RCC 7860 (cell line): ENCODE measurements around the gene NEO1.

Experiments
- DNase-seq: peaks from one replicate; pipeline ENCODE4 v3.0.0-alpha.2; 2015; ENCODE audit warnings: low spot score
- FAIRE-seq: peaks from 2 replicates; lab custom pipeline; 2012; peaks lifted over from hg19 to GRCh38; lab: Jason Lieb, UNC

The NEO1 gene

DNA sequence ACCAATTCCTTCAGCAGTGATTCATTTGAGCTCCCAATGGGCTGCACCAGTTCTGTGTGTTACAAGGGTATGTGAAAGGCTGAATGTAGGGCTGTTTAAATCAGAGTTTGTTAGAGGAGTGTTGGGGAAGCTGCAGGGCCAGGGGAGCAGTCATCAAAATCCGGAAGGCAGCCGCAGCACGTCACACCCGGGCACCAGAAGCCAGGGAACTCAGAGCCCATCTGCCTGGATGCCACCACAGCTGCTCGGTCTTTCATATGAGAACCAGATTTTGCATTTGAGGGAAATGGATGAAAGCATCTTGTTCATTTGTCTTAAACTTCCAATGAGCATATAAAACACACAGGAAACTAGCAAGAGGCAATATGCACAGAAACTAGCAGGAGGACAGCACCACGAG, 24.2 kb upstream of the NEO1 start:
- no peak for FAIRE-seq
- no peak for DNase-seq

DNA sequence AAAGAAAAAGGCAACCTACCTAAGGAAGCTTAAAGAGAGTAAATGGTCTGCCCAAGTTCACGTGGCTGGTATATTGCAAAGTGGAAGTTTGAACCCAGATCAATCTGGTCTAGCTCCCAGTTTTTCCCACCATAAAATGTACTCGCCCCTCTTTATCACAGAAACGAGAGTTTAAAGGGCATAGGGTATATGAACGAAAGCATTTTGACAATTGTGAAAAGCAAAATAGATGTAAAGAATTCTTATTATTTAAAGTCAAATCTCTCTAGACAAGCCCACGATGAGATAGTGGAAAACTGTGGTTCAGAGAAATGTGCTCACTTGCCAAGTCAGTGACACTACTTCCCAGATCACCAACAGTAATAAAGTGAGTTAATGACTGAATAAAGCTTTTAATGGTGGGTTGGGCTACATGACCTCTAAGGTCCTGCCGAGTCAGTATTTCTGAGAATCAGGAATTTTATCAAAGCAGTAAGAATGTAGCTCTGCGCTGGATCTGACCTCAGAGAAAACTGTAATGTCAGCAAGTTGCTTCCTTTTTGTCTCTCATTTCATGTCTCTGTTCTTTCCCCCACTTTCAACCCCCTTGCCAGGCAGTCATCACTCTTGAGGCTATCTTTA, 23.3 kb upstream of the NEO1 start:
- DNase-seq: no peak
- no peak for FAIRE-seq

DNA sequence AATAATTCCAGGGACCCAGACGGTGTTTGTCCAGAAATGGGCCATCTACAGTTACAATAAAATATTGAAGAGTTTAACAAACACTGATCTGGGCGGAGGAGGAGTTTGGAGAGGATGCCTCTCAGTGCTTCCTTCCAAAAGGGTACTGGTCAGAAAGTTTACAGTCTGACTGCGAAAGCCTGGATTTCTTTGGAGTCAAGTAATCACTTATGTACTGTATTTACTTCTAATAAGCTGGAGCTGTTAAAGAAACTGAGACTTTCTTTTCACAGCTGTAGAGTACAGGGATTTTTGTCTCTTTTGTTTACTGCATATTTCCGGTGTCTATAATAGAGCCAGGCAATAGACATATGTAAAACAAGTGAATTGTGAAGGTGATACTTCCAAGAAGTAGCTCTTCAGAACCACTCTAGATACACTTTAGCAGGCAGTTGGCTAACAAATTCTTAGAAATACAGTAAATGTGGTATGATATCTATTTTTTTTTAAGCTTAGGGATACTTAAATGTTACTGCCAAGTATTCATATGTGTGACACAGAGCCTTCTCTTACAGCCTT, 22.1 kb upstream of the NEO1 start:
- DNase-seq (no peak), FAIRE-seq (no peak)

DNA sequence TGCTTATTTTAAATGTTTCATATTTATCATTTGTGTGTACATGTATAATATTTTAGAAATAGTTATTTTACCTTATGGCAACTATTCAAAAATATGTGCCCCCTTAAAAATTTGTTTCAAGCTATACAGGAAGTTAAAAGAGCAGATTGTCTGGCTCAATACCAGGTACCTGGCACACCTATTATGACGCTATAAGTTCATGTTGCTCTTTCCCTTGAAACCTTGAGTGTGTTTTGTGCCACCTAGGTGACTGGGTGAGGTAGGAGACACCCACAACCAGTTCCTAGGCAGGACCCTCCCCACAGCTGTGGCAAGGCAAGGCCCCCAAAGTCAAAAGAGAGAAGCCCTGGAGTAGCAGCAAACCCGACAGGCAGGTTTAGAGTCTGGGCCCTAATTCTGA, 20.6 kb upstream of the NEO1 start:
- no peak for DNase-seq
- no peak for FAIRE-seq

DNA sequence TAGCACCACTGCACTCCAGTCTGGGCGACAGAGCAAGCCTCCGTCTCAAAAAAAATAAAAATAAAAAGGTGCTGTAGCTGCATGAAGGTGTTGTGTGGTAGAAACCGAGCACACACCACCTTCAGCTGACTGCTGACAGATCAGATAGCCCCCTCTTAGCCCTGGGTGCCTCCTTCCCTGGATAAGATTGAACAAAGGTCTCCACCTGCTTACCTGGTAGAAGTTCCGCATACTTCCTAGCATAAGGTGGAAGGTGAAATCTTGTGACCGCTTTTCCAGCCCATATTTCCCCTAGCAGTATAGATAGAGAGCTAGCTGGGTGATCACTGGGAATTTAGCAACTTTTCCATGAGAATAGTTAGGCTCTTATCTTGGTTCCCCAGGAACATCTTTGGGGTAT, 18.7 kb upstream of the NEO1 start:
- FAIRE-seq (no peak), DNase-seq (no peak)

DNA sequence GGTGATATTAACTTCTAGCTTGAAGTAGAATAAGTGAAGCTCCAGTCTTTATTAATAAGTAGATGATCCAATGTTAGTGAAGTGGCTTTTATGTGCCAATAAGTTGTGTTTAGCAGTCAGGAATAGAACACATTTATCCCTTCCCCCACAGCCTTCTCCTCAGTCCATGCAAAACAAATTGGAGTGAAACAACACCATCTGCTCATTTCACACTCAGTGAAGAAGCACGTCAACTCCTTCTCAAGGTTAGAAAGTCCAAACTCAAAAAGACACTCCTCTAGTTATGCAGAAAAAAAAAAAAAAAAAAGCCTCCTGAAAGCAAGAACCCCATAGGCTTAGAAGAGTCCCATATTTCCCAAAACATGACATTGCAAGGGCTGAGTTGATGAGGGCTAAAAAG, 18.0 kb upstream of the NEO1 start:
- no peak for FAIRE-seq
- DNase-seq: no peak

DNA sequence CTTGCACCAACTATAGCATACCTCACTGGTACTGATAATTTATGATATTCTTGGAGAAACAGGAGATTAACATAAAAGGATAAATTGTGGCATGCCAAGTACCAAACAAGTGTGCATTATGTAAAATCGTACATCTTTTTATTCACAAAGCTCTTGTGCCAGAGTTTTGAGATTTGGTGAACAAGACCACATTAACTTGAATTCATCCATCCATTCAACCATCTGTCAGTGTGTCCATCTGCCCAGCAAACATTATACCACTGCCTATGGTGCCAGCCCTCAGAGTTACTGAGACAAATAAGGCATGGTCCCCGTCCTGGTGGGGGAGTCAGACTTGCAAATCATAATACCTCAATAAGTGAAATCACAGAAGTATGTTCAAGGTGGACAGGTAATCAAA, 17.0 kb upstream of the NEO1 start:
- DNase-seq (no peak), FAIRE-seq (no peak)

DNA sequence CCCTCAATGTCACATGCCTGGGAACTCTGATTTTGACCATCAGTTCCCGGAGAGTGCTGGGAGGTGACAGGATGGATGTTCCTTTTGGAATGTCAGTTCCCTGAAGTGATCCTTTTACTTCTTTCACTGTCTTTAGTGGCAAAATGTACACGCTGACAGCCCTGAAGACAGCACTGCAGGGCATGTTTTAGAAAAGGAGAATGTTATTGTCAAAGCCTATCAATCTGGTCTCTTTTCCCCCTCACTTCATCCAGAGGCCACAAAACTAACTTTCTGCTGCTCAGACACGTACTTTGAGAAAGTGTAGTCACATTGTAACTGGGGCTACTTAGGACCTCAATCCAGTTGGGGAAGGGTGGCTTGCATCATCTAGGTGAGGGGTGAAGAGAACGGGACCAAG, 14.0 kb upstream of the NEO1 start:
- FAIRE-seq (no peak), DNase-seq (no peak)

DNA sequence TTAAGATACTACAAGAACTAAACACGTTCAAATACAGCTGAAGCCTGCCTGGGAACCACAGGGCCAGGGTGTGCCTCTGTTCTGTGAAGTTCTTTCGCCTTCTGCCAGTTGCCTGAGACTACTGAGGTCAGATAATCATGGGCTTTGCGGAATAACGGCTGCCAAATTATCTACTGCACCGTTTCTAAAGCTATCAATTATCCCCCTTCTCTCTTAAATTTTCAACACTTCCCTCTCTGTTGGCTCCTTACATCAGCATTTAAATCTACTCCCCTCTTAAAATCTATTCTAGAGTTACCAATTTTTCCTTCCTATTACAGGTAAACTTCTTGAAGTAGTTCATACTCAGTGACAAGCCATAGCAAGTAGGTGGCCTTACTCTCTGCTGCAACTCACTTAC, 6.2 kb upstream of the NEO1 start:
- FAIRE-seq (no peak), DNase-seq (no peak)

DNA sequence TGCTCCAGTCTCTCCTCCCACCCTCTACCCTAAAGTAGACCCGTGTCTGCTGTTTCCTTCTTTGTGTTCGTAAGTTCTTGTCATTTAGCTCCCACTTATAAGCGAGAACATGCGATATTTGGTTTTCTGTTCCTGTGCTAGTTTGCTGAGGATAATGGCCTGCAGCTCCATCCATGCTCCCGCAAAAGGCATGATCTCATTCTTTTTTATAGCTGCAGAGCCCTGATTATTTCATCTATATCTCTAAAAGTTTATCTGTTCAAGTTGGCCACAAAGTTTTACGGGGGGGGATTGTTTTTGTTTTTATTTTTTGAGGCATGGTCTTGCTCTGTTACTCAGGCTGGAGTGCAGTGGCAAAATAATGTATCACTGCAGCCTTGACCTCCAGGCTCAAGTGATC, 4.4 kb upstream of the NEO1 start:
- DNase-seq: no peak
- no peak for FAIRE-seq

DNA sequence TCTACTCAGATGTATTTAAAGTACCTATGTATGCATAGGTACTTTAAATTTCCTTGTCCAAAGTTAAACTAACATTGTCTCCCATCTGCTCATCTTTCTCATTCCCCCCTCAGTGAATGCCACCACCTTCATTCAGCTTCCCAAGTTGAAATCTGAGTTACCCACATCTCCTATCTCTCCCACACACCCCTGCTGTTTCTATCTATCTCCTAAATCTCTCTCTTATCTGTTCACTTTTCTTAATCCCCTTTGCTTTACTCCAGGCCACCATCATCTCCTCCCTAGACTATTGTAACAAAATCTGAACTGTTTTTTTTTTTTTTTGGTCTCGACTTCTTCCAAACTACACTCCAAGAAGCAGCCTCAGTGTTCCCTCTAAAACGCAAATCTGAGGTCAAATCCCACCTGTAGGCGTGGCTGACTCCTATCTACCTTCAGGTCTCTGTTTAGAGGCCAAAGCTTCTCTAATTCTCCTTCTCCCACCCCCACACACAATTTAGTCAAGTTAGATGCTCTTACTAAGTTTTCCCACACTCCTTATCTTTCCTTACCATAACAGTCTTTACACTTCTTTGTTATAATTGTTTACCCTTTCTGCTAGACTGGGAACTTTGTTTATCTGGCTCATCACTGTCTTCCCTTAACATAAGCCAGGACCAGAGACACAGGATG, 3.5 kb upstream of the NEO1 start:
- DNase-seq (no peak), FAIRE-seq (no peak)

DNA sequence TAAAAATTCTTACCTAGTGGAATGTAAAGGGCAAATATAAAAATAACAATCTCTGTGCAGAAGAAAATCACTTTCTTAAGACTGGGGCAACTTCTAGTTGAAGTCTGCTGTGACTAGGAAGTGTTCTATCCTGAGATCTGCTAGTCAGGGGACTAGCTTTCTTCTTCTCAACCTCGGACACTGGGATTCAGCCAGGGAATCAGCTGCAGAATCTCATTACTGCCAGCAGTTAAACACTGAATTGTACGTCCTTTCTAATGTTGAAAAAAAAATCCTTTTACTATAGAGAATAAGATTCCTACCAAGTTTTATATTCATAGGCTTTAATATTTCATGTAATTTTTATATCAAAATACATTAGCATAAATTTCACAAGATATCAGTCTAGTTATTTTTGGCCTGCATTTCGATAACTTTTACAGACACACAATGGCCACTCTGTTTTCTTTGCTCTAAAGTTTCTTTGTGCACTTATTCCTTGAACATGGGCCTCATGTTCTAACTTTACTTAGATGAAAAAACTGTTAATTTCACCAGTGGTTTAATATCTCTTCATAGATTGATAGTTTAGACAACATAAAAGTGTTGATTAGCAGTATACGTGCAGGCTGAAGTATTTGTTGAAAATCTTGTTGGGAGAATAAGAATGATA, 2.6 kb upstream of the NEO1 start:
- FAIRE-seq (no peak), DNase-seq (no peak)

DNA sequence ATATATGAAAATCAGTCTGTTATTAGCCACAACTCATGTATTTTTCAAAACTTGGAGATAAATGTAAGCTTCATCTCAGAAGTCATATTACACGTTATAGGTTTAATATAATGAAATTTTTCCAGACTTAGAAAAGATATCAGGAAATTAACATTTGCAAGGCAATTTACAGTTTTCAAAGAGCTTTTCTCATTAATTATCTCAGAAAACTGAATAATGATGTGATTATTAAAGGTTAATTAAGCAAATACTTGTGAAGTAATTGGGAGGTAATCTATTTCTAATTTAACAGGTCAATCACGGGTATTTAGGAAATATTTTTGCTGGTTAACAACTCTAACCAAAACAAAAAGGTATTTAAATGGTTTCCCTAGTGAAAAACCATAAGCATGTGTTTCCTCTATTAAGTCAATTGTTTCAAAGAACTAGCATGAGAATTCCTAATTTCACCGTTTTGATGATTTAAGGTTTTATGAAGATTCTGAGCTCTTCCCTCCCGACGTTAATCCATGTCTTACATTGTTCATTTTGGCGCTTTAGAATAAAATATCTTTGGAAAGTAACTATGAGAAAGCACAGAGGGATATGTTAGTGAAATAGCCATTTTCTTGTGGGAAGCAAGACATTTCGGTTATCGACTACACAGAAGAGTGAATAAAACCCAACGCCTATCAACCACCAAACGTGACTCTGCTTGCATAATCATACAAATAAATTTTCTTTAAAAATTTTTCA, 1.5 kb upstream of the NEO1 start:
- FAIRE-seq: no peak

DNA sequence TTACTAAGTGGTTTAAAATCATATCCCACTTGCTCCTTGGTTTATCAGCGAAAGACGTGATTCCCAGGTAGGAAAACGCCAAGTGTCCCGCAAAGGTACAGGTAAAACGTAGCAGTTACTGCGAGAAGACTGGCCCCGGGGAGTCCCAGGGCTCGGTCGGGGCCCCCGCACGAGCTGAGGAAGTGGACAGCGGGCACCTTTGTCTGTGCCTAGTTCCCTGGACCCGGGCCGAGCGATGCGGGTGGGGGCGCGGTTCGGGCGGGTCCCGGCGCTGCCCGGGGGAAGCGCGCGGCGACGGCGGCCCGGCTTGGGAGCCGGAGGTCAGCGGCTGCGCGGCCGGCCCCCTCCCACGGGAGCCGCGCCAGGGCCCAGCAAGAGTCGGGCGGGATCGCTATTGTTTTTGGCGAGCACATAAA, 864 bp upstream of the NEO1 start:
- no peak for FAIRE-seq
- DNase-seq: no peak

More for the DNA sequence above, 1.5 kb upstream of the NEO1 start:
- no peak for DNase-seq

DNA sequence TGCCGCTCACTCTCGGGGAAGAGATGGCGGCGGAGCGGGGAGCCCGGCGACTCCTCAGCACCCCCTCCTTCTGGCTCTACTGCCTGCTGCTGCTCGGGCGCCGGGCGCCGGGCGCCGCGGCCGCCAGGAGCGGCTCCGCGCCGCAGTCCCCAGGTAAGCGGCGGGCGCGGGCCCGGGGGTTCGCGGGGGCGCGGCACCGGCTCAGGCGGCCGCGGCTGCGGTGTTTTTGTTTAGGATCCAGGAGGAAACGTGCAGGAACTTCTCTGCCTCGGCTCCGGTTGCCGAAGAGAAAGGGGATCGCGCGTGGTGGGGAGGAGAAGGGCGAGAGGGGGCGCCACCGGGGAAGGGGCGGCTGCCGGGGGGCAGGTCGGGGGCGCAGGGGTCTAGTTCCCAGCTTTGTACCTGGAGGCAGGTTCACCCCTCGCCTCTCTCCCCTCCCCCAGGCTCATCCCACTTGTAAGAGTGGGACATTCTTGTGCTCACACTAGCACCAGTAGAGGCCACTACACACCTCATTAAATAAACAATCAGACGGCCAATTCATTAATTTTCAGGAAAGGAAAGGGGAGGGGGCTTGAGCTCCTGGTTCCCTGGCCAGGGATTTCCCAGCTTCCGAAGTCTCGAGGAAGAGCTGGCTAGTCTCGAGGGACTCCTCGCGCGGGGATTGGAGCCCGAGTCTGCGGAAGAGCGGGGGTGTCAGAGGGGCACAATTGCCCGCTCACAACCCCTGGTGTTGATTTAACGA, 562 bp downstream of the NEO1 start:
- DNase-seq (peak; percentile 23), FAIRE-seq (no peak)

DNA sequence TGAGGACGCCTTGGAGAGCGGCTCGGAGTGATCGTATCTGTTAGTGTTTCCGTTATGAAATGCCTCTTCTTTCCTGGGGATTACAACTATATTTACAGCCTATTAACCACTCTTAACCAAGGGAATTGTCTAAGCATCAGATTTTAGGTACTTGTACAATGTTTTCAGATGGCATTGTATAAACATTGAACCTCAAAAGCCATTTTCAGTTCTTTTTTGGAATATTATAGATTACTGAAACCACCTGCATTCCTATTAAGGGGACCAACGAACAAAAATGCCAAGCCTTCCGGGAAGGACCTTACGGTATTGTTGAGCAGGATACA, 1.1 kb downstream of the NEO1 start:
- no peak for DNase-seq
- FAIRE-seq: no peak

DNA sequence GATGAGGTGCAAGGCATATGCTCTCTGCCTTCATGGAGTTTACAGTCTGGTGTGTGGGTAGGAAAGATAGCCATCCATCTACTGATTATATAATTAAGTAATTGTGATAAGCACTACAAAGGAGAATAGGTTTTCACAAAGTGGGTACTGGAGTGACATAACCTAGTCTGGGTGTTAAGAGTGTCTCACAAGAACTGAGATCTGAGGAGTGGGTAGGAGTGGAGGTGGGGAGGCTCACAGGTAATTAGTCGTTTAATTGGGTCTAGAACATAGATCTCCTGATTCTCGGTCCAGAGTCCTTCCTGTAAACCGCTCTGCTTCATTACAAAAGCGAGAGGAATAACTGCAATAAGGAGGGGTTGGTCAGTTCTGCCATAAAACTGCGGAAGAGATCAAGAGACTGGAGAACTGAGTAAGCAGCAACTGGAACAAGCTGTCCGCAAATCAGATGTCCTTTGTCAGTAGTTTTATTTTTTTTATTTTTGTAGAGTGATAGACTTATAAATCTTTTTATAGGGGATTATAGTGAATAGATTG, 2.2 kb downstream of the NEO1 start:
- DNase-seq (no peak), FAIRE-seq (no peak)

DNA sequence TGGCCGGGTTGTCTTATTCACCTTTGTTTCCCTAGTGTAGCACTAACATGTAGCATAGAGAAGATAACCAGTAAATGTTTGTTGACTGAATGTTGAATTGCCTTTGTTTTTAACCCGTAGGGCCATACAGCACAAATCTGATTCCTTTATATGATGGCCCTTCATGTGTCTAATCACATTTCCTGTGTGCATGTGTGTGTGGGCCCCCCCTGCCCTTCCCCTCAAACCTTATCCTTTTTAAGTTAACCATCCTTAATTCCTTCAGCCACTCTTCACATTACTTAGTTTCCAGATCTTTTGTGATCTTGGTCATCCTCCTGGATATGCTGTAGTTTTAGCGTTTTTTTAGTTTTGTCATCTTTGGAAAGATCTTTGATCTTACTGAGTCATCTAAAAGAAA, 4.2 kb downstream of the NEO1 start:
- FAIRE-seq (no peak), DNase-seq (no peak)

DNA sequence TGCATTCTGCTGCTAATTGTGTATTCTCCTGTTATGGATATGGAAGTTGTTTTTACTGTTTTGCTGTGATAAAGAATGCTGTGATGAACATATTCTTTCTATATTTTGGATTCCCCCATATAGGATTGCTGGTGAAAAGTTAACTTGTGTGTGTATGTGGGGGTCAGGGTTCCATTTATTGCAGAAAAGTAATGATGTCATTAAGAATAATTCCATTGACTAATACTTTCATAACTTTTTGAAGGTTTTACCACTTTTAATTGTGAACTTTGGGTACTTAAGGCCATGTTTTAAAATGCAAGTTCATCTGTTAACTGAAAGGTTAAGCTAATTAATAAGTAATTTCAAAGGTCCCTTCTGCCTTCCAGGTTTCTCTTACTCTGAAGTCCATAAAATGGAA, 6.2 kb downstream of the NEO1 start:
- FAIRE-seq: no peak

DNA sequence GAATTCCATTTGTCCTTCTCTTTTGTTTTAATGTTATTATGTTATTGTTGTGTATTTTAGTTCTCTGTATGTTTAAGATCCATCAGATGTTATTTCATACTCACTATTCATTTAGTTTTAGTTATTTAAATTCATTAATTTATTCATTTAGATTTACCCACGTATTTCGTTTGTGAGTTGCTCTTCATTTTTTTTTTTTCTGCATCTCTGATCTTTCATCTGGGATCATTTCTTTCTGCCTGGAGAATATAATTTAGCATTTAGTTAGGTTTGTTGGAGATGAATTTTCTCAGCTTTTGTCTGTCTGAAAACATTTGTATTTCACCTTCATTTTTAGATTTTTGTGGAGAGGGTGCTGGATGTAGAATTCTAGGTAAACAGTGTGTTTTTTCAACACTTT, 12.9 kb downstream of the NEO1 start:
- DNase-seq (no peak), FAIRE-seq (no peak)

More for the DNA sequence above, 6.2 kb downstream of the NEO1 start:
- no peak for DNase-seq

DNA sequence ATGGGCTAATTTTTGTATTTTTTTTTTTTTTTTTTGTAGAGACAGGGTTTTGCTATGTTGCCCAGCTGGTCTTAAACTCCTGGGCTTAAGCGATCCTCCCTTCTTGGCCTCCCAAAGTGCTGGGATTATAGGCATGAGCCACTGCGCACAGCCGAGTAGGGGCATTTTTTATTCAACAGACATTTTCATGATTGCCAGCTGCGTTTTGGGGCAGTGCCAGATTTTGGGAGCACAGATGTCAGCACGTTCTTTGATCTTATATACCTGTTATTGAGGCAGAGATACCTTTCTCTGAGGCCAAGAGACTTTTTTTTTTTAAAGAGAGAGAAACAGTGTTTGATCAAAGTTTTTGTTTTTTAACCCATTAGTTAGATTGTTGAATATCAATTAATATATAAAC, 16.8 kb downstream of the NEO1 start:
- no peak for DNase-seq
- FAIRE-seq: no peak
